ENCODE results near the gene PPP1R2. TPM values are rescaled to one million over a fixed set of nuclear protein-coding genes. Genes with fewer than 3 reads are reported as not detected.

Gene PPP1R2
- total RNA-seq, 3 donors from 2014 or later, result 42.6 to 60.0 (median 46.2) TPM

- no peak for ATAC-seq
- intact Hi-C loops (cut with DNase I, micrococcal nuclease), result no loop called here
- Histone ChIP-seq H3K36me3 (ENCODE audit: low read depth) (no peaks in the 10 kb centered on the region), H3K4me3 (no peak overlapping the region), H3K4me1 (ENCODE audit: low read depth) (no peaks in the 10 kb centered on the region), H3K9me3 (no peaks in the 10 kb centered on the region)
- no peak for DNase-seq
- no peak for TF ChIP-seq CTCF (IDR thresholded peaks at IDR 0.05)
Measured at GRCh38 chr3:195468391-195468776, 74.7 kb downstream of the PPP1R2 start.

- H3K4me1 ChIP-seq (ENCODE audit: low read depth), result no peaks in the 10 kb centered on the region
- no peak for TF ChIP-seq CTCF (IDR thresholded peaks at IDR 0.05)
- H3K36me3 ChIP-seq (ENCODE audit: low read depth), result no peaks in the 10 kb centered on the region
- DNase-seq (no peak), ATAC-seq (no peak)
- intact Hi-C loops (cut with DNase I, micrococcal nuclease), result no loop called here
- H3K9me3 ChIP-seq, result no peaks in the 10 kb centered on the region
- no peak overlapping the region for H3K4me3 ChIP-seq
Measured at GRCh38 chr3:195467641-195468390, 75.3 kb downstream of the PPP1R2 start.

GRCh38 chr3:195466251-195466650 is 76.9 kb downstream of the PPP1R2 start:
- no peak for ATAC-seq
- H3K36me3 ChIP-seq (ENCODE audit: low read depth), result no peaks in the 10 kb centered on the region
- peaks cover 14% of the 10 kb centered on the region for H3K4me1 ChIP-seq (ENCODE audit: low read depth)
- intact Hi-C loops (cut with DNase I, micrococcal nuclease), result no loop called here
- TF ChIP-seq CTCF (IDR thresholded peaks at IDR 0.05), result no peak
- DNase-seq, result no peak
- H3K9me3 ChIP-seq, result no peaks in the 10 kb centered on the region
- no peak overlapping the region for H3K4me3 ChIP-seq

Other genes starting within 250 kb of the PPP1R2 start
- 10 to 100 TPM; 55.2 to 69.2 (median 69.2) TPM for gene ACAP2, start 100.3 kb downstream of the PPP1R2 start, total RNA-seq
- 10 to 100 TPM in 2 of 3 donors, 1 to 10 TPM in 1; 8.7 to 73.6 (median 10.7) TPM for gene APOD, start 40.6 kb upstream of the PPP1R2 start, total RNA-seq
- gene MUC20, start 177.7 kb upstream of the PPP1R2 start, total RNA-seq, result 100 to 1,000 TPM in 2 of 3 donors, 10 to 100 TPM in 1; 29.5 to 147 (median 112) TPM

Measured in mucosa of descending colon (tissue), 3 donors.